HG02623 (cell line): ENCODE data around the gene MRTFA.
"Not testable (repeated sequence)": the region's sequence is repeated elsewhere in the genome, so short reads cannot be mapped to it uniquely, and the experiment has no call there.

Experiments
- ATAC-seq: cut with Tn5 transposase; IDR thresholded peaks from one replicate; pipeline ENCODE4 v1.9.1; 2021; ENCODE audit warnings: moderate library complexity; ENCODE audit not compliant: unreplicated experiment

The MRTFA gene

GRCh38 chr22:40636380-40637182 is at the start of gene MRTFA:
Gene MRTFA (minus strand): TSS chr22:40636719.
- ATAC-seq: peak; percentile 91

GRCh38 chr22:40685406-40685805 is 48.9 kb upstream of the MRTFA start:
- no peak for ATAC-seq

- ATAC-seq: no peak
These were observed 48.2 kb upstream of the MRTFA start for GRCh38 chr22:40684728-40685127.

GRCh38 chr22:40681451-40681850 is 44.9 kb upstream of the MRTFA start:
- no peak for ATAC-seq

- ATAC-seq: no peak
These were observed 44.3 kb upstream of the MRTFA start for GRCh38 chr22:40680819-40681183.

- no peak for ATAC-seq
These were observed 43.7 kb upstream of the MRTFA start for GRCh38 chr22:40679964-40680818.

GRCh38 chr22:40679249-40679963 is 42.9 kb upstream of the MRTFA start, which contains the start of gene MCHR1:
Gene MCHR1 (plus strand): TSS chr22:40679484. CDS start chr22:40679653, 169 bp downstream.
- ATAC-seq: no peak

- ATAC-seq: no peak
These were observed 42.2 kb upstream of the MRTFA start for GRCh38 chr22:40678493-40679248.

GRCh38 chr22:40676644-40677043 is 40.1 kb upstream of the MRTFA start:
- ATAC-seq: no peak

- ATAC-seq: not testable (repeated sequence)
These were observed 39.6 kb upstream of the MRTFA start for GRCh38 chr22:40676166-40676565.

- ATAC-seq: no peak
These were observed 37.8 kb upstream of the MRTFA start for GRCh38 chr22:40674274-40674673.

GRCh38 chr22:40673017-40673416 is 36.5 kb upstream of the MRTFA start:
- no peak for ATAC-seq

- no peak for ATAC-seq
These were observed 35.4 kb upstream of the MRTFA start for GRCh38 chr22:40671796-40672360.

- ATAC-seq: no peak
These were observed 34.9 kb upstream of the MRTFA start for GRCh38 chr22:40671369-40671768.

- ATAC-seq: no peak
These were observed 33.5 kb upstream of the MRTFA start for GRCh38 chr22:40670058-40670457.

- no peak for ATAC-seq
These were observed 32.3 kb upstream of the MRTFA start for GRCh38 chr22:40668611-40669411.

- no peak for ATAC-seq
These were observed 29.8 kb upstream of the MRTFA start for GRCh38 chr22:40666151-40666848.

- ATAC-seq: no peak
These were observed 28.8 kb upstream of the MRTFA start for GRCh38 chr22:40665312-40665711.

- no peak for ATAC-seq
These were observed 25.2 kb upstream of the MRTFA start for GRCh38 chr22:40661671-40662070.
